Renal cortex interstitium (tissue), 11 donors: ENCODE measurements around the gene FNIP1. TPM values are rescaled to one million over a fixed set of nuclear protein-coding genes. Genes with fewer than 3 reads are reported as not detected.
"Not testable (repeated sequence)": the region's sequence is repeated elsewhere in the genome, so short reads cannot be mapped to it uniquely, and the experiment has no call there.

ENCODE experiments used
- DNase-seq, 11 donors: peaks; one replicate each; pipeline ENCODE4 v3.0.0-alpha.2; 2013; ENCODE audit warnings: low read depth in 9 of 11, low spot score in 4 of 11; ENCODE audit errors: extremely low read depth in 1 of 11
- polyA plus RNA-seq, 3 donors: library from polyadenylated mRNA; unstranded; fragments of 120-200 nt; gene quantifications; one replicate each; pipeline ENCODE4 v1.2.1, GENCODE V29; 2013; ENCODE audit not compliant: insufficient read length in 3 of 3

The FNIP1 gene
- polyA plus RNA-seq, 3 donors, result 13.8 to 19.7 (median 16.6) TPM

DNA sequence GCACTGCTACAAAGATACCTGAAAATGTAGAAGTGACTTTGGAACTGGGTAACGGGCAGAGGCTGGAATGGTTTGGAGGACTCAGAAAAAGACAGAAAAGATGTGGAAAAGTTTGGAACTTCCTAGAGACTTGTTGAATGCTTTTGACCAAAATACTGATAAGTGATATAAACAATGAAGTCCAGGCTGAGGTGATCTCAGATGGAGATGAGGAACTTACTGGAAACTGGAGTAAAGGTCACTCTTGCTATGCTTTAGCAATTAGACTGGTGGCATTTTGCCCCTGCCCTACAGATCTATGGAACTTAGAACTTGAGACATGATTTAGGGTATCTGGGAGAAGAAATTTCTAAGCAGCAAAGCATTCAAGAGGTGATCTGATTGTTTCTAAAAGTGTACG lies 203.4 kb downstream of the FNIP1 start:
- DNase-seq, result not testable (repeated sequence)

Other genes starting within 250 kb of the FNIP1 start
- gene RAPGEF6, start 161.8 kb downstream of the FNIP1 start, polyA plus RNA-seq, result 10 to 100 TPM; 13.5 to 19.1 (median 16.5) TPM
- not detected for gene MEIKIN, start 148.6 kb upstream of the FNIP1 start, polyA plus RNA-seq
- gene ACSL6, start 214.6 kb upstream of the FNIP1 start, polyA plus RNA-seq, result 1 to 10 TPM; 1.3 to 2.1 (median 1.8) TPM